Tibial nerve (tissue), 3 donors: ENCODE results near the gene TMBIM6.
A peak's percentile ranks its signal among the peaks of the same experiment; 100 is the strongest.

Experiments
- POLR2A ChIP-seq, 2 donors: fragments of 450-650 bp; IDR thresholded peaks; one replicate each; pipeline ENCODE4 v1.6.1; 2017; ENCODE audit warnings: antibody characterized with exemption in 2 of 2, mild to moderate bottlenecking in 2 of 2, moderate library complexity in 2 of 2
- TF ChIP-seq, protein P1 (sequence below), 5 experiments: fragments of 200-600 bp in 3 of 5; fragments of 450-650 bp in 2 of 5; sonication (generic) in 3 of 5; IDR thresholded peaks; one replicate each; pipeline ENCODE4 v1.5.1; 2016 to 2019; ENCODE audit warnings: antibody characterized with exemption in 5 of 5, mild to moderate bottlenecking in 3 of 5, moderate library complexity in 2 of 5

DNA sequence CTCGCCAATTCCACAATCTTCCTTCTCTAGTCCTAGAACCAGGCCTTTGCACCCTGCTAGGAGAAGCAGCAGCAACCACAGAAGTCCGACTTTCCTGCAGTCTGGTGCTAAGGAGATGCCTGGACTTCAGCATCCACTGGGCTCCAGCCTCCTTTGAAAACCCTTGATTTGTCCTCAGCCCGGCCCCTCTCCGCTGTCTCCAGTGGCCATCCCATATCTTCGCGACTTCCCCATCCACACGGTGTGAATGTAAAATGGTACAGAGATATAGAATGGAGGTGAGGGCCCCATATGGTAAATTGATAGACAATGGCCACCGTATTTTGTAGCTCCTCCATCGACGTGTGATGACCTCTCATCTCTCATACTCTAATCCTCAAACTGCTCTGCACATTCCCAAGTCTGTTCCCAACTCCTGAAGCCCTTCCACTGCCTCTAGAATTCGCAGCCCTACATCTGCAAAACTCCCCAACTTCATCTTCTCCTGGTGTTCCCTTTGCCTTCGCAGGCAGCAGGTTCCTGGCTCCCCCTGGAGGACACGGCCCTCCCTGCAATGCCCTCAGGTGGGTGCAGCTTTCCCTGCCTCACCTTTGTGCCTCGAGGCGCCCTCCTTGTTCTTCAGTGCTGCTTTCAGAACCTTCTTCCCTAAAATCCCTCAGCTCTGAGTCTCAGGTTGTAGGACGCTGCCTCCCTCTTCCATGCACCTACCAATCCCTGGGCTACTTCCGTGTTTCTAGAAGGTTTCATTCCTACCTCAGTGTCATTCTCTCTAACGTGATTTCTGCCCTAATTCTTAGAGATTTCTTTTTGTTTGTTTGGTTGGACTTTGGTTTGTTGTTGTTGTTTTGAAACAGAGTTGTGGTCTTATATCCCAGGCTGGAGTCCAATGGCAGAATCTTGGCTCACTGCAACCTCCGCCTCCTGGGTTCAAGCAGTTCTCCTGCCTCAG, 36.7 kb downstream of the TMBIM6 start:
- TF ChIP-seq, protein P1, sequence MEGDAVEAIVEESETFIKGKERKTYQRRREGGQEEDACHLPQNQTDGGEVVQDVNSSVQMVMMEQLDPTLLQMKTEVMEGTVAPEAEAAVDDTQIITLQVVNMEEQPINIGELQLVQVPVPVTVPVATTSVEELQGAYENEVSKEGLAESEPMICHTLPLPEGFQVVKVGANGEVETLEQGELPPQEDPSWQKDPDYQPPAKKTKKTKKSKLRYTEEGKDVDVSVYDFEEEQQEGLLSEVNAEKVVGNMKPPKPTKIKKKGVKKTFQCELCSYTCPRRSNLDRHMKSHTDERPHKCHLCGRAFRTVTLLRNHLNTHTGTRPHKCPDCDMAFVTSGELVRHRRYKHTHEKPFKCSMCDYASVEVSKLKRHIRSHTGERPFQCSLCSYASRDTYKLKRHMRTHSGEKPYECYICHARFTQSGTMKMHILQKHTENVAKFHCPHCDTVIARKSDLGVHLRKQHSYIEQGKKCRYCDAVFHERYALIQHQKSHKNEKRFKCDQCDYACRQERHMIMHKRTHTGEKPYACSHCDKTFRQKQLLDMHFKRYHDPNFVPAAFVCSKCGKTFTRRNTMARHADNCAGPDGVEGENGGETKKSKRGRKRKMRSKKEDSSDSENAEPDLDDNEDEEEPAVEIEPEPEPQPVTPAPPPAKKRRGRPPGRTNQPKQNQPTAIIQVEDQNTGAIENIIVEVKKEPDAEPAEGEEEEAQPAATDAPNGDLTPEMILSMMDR (IDR thresholded peaks at IDR 0.05), result peak; percentile 50 to 77 (median 58)
- TF ChIP-seq POLR2A (IDR thresholded peaks at IDR 0.05), result no peak
